ENCODE measurements around the gene USP47. TPM values are rescaled to one million over a fixed set of nuclear protein-coding genes. Genes with fewer than 3 reads are reported as not detected.

The USP47 gene
- total RNA-seq, 2 experiments from 2014 or later = 52.4 to 56.0 TPM

GRCh38 chr11:12005476-12005875 is 163.7 kb downstream of the USP47 start:
- Mint-ChIP-seq H3K4me3 (no peak overlapping the region), H3K9me3 (no peaks in the 10 kb centered on the region), H3K36me3 (ENCODE audit: low read depth) (no peaks in the 10 kb centered on the region), H3K4me1 (ENCODE audit: low read depth) (peaks cover 12% of the 10 kb centered on the region), H3K27ac (no peak overlapping the region), H3K27me3 (ENCODE audit: low read depth) (peaks cover 64% of the 10 kb centered on the region)
- CTCF ChIA-PET = interaction anchor here (0.5 to 0.8 kb wide), 2 partner anchors 42 to 290 kb away, joined by 3 read pairs; no protein-coding TSS in a partner anchor
- intact Hi-C loops (cut with micrococcal nuclease) = no loop called here
- DNase-seq = no peak

- H3K27ac Mint-ChIP-seq = no peak overlapping the region
- H3K36me3 Mint-ChIP-seq (ENCODE audit: low read depth) = no peaks in the 10 kb centered on the region
- H3K27me3 Mint-ChIP-seq (ENCODE audit: low read depth) = peaks cover 70% of the 10 kb centered on the region
- CTCF ChIA-PET = interaction anchor here (0.8 kb wide), 1 partner anchor 41 kb away, joined by 3 read pairs; no protein-coding TSS in a partner anchor
- no peaks in the 10 kb centered on the region for H3K9me3 Mint-ChIP-seq
- intact Hi-C loops (cut with micrococcal nuclease) = no loop called here
- no peak for DNase-seq
- no peak overlapping the region for H3K4me3 Mint-ChIP-seq
- peaks cover 12% of the 10 kb centered on the region for H3K4me1 Mint-ChIP-seq (ENCODE audit: low read depth)
Measured at GRCh38 chr11:12006552-12007229, 164.9 kb downstream of the USP47 start.

- H3K27ac Mint-ChIP-seq = no peak overlapping the region
- CTCF ChIA-PET = no interaction called here
- intact Hi-C loops (cut with micrococcal nuclease) = no loop called here
Measured at GRCh38 chr11:12007230-12007593, 165.4 kb downstream of the USP47 start.

GRCh38 chr11:12007769-12008737 is 166.3 kb downstream of the USP47 start, which contains the start of gene DKK3:
Gene DKK3, minus strand, starts transcription at chr11:12008626. Its CDS starts 44 bp downstream, at chr11:12008582.
- Mint-ChIP-seq H3K4me3 (peak within 1 kb of the TSS; percentile 58), H3K27me3 (ENCODE audit: low read depth) (peaks cover 67% of the 10 kb centered on the region), H3K36me3 (ENCODE audit: low read depth) (no peaks in the 10 kb centered on the region), H3K4me1 (ENCODE audit: low read depth) (peaks cover 12% of the 10 kb centered on the region), H3K27ac (no peak within 1 kb of the TSS), H3K9me3 (no peaks in the 10 kb centered on the region)
- CTCF ChIA-PET = interaction anchor here (1.3 kb wide), 1 partner anchor 37 kb away, joined by 3 read pairs; no protein-coding TSS in a partner anchor
- DNase-seq = no peak
- intact Hi-C loops (cut with micrococcal nuclease) = no loop called here

More at GRCh38 chr11:12007230-12007593, 165.4 kb downstream of the USP47 start:
- H3K27me3 Mint-ChIP-seq (ENCODE audit: low read depth) = peaks cover 67% of the 10 kb centered on the region
- no peak overlapping the region for H3K4me3 Mint-ChIP-seq
- H3K36me3 Mint-ChIP-seq (ENCODE audit: low read depth) = no peaks in the 10 kb centered on the region
- H3K4me1 Mint-ChIP-seq (ENCODE audit: low read depth) = peaks cover 12% of the 10 kb centered on the region
- DNase-seq = no peak
- H3K9me3 Mint-ChIP-seq = no peaks in the 10 kb centered on the region

Other genes starting within 250 kb of the USP47 start
- gene GALNT18, start 220.0 kb upstream of the USP47 start, total RNA-seq = 1 to 10 TPM; 4.3 to 4.7 TPM
- not detected for gene DKK3, start 166.7 kb downstream of the USP47 start, total RNA-seq

All from activated naive CD4-positive, alpha-beta T cell treated with anti-CD3 and anti-CD28 coated beads for 36 hours (primary cell).